NCI-H2227 treated with DMSO at 0.1 percent for 48 hours (cell line): ENCODE measurements around the gene NRP2.
A peak's percentile ranks its signal among the peaks of the same experiment; 100 is the strongest.

Experiments used
- DNase-seq: peaks from one replicate; lab custom pipeline; 2025; lab: John Stamatoyannopoulos, UW

Gene NRP2

DNA sequence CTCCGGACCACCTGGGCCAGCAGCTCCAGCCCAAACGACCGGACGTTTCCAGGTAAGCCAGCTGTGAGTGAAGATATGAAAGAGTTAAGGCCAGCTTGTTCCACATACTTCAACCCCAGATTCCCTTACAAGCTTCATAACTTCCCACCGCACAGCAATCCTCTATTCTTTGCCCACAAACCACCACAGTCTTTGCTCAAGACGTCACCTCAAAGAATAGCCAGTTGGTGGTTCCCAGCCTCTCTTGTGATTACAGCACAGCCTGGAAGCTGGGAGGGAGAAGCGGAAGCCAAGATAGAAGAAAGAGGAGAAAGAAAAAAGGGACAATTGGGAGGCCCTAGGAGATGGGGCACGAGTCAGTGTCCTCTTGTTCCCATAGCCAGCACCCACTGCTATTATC lies 70.6 kb downstream of the NRP2 start:
- no peak for DNase-seq

DNA sequence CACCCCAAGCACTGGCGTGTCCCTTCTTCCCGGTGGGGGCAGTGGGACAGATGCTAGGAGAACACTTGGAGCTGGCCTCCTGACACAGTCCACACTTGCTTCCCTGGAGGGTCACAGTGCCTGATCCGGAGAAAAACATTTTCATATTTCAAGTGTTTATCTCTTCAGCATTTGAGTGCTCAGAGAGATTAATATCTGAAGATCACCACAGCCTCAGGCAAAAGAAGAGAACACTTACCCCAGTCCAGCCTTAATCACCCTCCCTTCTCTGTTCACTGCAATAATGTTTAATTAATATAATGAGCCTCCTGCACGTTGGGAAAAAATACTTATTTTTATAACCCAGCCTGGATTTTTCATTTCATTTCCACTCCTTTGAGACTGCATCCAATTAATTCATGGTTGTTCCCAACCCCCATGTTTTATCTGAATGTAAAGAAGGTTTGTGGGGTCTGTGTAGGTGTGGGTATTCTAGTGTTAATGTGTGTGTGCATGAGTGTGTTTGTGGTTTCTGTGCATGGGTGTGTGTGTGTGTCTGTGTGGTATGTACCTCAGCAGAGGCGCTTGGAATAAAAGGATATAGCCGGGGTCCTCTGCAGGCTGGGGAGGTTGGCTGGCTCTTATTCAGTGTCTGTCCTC lies 72.1 kb downstream of the NRP2 start:
- no peak for DNase-seq

DNA sequence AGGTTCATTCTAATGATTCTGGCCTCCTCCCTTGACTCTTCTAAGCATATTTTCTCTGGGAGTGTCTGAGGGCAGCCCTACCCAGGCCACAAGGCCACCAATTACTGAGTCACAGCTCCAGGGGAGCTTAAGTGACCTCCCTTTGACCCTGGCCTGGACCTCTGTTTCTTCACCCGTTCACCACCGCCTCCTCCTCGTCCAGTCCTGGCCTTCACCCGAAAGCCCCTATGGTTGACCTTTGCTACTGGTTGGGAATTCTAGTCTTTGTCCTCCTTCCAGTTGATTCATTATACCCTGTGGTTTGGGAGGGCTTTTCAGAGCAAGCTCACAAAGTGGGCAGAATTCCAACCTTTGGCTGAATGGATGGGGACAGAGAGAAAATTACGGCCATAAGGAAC lies 72.6 kb downstream of the NRP2 start:
- no peak for DNase-seq

DNA sequence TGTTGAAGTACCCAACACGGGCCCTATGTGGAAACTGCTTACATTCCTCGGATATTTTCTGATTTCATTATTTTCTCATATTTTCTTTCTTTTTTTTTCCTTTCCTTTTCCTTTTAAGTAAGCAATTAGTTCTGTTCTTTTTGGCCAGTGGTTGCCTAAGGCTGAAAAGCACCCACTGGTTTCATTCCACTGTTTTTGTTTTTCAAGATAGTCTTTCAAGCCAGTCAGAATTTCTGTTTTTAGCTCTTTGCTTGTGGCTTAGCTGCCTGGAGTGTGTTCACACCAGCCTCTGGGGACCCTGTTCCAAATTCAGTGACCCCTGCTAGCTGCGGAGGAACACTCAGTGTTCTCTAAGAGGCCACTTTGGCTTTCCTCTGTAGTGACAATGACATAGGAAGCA lies 73.6 kb downstream of the NRP2 start:
- DNase-seq, result no peak

DNA sequence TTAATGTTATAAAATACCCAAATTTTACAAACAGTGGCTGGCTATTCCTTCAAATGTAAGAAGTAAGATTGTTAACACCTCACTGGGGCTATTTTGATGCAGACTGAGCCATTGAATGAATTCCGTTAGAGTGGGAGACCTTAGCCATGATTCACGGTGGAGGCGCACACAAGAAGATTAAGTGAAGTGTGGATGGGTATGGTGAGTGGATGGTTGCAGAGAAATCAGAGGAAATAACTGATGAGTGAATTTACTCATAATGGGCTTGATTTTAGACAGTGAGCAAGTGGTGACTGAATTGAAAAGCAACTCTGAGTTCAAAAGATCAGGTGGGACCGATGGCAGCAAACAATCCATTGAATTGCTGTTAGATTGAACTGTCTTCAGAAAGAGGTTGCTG lies 75.0 kb downstream of the NRP2 start:
- DNase-seq, result no peak

DNA sequence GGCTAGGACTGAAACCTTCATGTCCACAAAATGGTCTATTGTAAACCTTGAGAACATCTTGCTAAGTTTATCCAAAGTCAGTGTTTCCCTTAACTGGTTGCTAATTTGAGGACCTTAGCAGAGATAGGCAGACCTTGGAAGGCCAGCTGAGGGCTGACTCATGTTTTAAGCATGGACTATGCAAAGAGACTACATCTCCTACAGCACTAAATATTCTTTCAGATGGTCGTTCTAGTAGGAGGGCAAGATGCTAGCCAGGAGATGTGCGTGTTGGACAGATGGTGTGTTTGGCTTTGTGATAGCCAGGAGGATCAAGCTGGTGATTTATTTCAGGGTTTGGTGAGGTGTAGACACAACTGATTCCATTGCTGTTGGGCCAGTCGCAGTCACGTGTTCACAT lies 75.8 kb downstream of the NRP2 start:
- DNase-seq, result no peak

DNA sequence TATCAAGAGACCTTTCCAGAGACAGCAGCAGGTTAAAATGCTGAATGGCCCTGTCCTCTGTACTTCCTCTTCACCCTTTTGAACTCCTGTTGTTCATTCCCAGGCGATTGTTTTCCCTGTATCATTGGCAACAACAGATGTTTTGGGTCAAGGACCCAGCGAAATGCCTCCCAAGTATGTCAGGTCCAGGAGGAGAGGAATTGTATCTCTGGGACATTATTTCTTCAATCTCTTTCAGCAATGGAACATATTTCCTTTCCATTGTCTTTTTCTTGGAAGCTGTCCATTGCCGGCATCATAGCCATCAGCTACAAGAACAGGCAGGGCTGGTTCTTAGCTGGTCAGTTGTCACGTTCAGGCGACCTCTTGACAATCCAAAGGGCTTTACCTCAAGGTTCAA lies 76.2 kb downstream of the NRP2 start:
- DNase-seq, result no peak

DNA sequence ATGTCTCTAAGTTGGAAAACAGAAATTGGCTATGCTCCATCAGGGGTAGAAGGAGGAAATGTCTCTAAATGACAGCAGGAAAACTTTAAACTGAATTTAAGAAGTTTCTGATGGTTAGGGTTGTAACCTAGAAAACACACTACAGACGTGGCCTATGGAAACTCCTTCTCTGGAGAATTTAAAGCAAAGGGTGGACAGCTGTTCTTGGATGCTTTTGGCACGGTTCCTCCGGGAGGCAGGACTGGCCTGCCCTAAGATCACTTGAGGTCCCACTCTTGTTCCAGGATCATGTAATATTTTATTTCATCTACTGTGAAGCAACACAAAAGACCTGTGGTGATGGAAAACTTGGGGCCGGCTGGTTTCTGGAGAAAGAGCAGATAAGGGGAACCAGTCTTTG lies 77.0 kb downstream of the NRP2 start:
- no peak for DNase-seq

DNA sequence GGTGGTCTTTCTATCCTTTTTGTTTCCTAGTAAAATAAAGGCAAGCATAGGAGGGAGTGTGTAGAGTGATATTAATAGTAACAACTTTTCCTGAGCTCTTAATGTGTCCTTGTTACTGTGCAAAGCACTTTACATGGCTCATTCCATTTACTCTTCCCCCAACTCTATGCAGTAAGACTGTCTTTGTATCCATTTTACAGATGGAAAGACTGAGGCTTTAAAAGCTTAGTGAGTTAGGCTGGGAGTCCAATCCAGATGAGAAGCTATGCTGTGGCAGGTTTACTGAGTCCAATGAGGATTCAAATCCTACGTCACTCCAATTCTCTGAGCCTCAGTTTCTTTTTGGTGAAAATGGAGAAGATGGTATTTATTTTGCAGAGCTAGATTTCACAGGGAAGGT lies 77.4 kb downstream of the NRP2 start:
- DNase-seq, result no peak

DNA sequence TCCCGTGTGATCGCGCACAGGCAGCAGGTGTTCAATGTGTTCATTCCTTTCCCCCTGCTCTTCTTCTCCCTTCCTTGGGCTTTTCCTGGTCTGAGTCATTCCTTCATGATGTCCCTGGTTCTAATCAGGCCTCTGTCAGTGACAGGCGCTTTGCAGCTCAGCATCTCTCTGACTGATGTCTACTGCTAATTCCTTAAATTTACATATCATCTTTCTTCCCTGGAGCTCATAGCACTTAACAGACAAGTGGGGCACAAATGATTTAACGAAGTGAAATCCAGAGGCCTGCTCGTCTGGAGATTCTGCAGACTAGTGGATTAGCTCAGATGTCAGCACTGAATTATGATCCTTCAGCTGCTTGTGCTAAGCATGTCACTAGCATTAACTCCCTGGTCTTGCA lies 77.9 kb downstream of the NRP2 start:
- DNase-seq, result no peak

DNA sequence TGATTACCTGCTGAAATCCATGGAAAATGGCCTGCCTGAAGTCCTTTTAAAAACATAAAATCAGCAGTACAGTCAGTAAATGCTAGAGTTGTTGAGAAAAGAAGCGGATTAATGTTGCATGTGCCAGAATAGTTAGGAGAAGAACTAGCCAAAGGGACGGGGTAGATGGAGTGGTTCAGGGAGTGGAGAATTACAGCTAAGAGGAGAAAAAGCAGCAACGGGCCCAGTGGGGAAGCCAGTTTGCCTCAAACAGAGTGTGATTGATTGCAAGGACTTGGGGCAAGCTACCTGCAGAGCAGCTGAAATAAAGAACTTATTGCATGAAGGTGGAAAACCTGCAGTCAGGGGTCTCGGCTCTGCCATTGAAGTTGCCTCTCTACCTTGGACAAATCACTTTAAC lies 79.1 kb downstream of the NRP2 start:
- DNase-seq, result peak; percentile 27

DNA sequence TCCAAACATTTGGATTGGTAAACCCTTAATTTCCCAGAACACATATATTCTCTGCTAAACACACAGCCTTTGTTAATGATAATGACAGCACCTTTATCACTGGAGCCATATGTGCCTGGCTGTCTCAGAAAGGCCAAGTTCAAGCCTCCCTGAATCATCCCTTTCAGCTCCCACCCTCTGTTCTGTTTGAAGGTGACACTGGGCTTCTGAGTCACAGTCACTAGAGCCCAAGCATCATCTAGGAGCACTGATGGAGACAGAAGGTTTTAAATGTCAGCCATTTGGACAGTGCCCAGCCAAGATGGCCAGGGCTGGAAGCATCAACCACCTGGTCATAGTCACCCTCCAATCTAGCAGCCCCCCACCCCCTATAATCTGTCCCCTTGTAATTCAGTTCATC lies 80.6 kb downstream of the NRP2 start:
- no peak for DNase-seq

DNA sequence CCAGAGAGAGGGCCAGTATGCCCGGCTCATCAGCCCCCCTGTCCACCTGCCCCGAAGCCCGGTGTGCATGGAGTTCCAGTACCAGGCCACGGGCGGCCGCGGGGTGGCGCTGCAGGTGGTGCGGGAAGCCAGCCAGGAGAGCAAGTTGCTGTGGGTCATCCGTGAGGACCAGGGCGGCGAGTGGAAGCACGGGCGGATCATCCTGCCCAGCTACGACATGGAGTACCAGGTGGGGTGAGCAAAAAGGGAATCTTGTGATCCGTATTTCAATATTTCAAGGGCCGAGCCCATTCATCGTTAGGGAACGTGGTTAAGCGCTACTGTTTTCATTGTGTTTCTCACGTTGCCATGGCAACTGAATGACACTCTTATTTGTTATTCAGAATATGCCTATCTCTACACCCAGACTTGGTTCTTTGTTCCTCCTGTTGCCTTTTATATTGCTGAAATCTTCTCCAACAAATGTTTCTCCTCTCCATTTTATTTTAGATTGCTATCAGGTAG lies 81.5 kb downstream of the NRP2 start:
- no peak for DNase-seq

DNA sequence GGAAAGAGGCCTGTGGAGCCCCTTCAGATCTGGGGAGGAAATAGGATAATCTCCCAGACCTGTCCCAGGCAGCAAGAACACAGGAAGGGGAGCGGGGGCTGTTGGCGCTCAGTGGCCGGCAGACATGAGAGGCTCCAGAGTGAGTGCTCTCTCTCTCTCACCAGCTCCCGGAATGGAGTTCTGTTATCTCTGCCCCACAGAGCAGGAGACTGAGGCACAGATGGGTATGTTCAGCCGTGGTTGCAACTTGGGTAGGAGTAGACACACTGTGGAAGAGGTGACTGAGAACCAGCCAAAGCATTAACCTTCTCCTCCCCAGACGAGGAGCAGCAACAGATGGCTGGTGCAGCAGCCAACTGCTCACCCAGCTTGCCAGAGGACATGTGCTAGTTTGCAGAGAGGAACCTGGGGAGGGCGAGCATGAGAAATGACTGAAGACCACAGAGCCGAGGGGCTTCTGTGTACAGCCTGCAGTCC lies 82.0 kb downstream of the NRP2 start:
- DNase-seq, result no peak

DNA sequence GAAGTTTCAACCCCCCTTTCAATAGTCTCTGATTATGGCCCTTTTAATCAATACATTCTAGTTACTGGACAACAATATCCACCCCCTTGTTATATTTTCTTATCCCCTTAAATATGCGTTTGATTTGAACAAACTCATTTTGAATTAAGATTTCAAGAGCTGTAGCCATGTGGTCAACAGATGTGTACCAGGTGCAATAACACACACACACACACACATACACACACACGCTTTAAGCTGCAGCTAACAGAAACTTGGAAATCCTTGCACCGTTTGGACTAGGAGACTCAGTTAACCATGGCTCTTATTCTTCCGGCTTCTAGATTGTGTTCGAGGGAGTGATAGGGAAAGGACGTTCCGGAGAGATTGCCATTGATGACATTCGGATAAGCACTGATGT lies 82.8 kb downstream of the NRP2 start:
- no peak for DNase-seq

DNA sequence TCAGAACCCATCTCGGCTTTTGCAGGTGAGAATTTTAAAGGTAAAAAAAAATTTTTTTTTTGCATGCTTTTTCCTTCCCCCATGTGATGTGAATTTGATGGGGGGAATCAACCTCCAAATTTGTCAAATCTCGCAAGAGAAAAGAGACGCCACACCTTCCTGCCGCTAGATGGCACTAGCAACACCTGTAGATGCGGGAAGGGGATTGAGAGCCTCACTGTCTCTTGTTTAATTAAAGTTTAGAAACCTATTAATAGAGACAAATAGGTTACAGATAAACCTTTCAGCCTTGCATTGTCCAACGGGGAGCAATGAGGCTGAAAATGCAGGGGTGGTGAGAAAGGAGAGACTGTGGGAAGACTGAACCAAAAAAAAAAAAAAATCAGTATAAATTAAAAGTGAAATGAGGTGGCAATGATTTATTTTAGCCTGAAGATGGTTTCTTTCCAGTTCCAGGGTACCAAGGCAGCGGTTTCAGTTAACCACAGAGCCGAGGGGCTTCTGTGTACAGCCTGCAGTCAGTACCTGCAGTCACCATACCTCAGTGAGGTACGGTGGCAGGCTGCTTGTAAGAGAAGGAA lies 84.6 kb downstream of the NRP2 start:
- DNase-seq, result peak; percentile 54

DNA sequence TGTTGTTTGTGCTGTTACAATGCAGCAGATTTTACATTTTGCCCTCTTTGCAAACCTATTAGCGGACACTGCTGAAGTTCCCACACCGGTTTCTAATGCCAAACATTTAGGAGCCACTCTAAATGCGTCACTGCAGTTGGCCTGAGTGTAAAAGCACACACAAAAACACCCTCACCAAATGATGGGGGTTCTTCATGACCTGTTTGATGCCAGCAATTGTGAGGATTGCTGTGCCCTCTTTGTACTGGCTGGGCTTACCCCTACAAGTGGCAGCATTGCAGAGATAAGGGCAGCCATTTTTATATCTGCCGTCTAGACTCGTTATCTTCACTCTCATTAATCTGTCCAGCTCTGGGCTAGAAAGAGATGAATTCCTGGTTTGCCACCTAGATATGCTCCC lies 85.3 kb downstream of the NRP2 start:
- no peak for DNase-seq

DNA sequence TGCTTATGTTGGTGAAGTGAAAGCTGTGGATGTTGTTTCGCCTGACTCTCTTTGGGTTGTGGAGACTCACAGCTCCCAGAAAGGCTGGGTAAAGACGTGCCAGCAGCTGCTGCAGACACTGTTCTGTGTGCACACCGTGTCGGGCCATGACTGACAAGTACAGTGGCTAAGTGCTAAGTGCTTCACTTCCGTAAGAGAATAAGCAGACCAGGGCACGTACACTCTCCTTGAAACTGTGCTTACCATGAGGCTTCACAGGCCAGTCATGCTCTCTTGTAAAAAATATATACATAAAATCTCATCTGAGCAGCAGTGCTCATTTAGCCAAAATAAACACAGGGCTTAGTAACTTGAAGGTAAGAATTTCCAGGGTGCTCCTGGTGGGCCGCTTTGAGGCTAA lies 86.0 kb downstream of the NRP2 start:
- DNase-seq, result no peak

DNA sequence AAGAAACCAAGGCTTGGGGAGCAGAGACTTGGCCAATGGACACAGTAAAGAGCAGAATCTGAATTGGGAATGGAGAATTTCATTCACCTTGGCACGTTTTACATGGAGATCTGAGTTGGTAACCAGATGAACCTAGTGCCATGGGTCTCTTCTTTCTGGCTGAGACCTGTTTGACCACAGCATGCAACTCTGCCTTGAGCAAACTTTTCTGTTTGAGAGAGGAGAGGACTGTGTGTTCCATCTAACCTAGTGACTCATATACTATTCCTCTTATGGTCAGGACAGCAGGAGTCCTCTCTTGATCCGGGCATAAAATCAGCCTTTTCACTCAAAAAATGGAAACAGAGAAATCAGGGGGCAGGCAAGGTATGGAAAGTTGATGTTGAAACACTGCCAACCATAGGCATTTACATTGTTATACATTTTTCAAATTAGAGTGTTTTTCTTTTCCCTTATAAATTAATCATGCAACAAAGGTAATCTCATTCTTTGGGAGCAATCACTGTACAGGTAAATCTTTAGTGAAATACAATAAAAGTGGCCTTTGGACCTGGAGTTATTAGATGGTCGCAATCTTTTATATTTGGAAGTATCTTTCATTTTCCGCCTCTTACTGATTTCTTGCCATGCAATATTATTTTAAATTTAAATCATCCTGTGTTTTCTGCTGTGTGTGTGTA lies 86.7 kb downstream of the NRP2 start:
- no peak for DNase-seq

DNA sequence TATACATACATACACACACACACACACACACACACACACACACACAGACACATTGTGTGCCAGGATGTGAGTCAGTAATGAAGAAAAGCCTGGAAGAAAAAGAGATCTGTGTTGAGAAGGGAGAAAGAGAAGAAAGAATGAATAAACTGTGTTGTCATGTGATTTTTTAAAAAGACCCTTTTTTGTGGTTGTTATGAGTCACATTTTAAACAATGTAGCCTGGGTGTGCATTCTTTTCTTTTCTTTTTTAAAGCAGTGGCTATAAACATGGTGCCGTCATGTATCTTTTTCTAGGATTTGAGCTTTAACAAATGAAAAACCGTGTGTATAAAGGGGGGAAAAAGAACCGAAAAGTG lies 87.2 kb downstream of the NRP2 start:
- DNase-seq, result no peak

DNA sequence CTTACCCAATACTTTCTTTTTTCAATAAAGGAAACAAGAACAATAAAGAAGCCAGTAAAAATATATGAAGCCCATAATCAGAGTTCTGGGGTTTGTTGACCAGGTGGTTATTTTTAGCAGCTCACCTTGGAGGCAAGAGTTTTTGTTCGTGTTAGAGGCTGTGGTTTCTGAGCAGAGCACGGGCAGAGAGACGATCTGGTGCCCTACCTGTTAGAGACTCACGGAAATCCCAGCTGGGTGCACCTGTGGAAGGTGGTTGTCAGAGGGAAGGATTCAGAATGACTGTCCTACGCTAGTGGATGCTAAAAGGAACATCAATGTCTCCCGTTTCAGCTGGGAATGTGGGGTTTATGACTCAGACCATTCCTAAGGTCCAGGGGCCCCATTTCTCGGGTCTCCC lies 87.6 kb downstream of the NRP2 start:
- no peak for DNase-seq

DNA sequence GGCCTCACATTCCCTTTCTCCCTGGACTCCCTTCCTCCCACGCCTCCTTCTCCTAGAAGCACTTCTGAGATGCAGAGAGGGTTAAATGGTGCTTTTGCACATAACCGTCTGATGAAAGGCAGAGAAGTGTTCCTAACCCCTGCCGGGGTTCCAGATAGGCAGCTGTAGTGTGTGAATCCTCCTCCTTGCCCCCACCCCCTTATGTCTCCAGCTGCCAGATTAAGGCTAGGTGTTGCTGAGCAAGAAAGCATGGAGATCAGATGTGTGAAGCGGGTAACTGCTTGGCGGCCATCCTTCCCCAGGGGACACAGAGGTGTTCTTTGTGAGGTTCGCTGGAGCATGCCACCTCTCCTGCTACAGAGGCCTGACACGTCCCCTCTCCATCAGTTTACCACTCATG lies 88.3 kb downstream of the NRP2 start:
- no peak for DNase-seq

DNA sequence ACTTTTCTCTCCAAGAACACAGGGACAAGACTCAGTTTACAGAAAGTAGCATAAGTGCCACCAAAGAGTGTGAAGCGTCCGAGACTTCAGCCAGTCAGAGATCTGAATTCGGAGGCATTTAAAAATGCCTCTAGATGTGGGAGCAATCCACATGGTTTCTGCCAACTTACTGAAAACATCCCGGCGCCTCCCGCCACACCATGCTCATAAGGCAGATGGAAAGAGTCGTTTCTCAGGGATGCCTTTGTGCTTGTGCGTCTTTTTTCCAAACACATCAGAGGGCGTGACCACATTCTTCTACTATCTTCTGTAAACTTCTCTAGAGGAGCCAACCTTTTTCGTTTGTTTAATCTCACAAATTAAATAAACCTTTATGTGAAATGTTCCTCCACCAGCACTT lies 88.7 kb downstream of the NRP2 start:
- no peak for DNase-seq

DNA sequence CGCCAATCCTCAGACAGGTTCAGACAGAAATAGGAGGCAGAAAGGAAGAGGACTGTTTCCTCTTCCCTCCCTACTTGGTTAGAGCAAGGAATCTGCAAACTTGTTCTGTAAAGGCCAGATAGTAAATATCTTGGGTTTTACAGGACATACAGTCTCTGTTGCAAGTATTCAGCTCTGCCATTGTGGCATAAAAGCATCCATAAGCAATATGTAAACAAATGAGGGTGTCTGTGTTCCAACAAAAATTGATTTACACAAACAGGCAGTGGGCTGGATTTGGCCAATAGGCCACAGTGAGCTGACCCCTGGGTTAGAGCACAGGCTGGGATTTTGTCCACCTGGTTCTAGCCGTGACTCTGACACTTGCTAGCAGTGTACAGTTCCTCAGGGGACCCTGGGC lies 89.4 kb downstream of the NRP2 start:
- DNase-seq, result no peak
